Gastroesophageal sphincter (tissue), 3 donors: ENCODE measurements around the gene ARF6.

Experiments used
- POLR2AphosphoS5 ChIP-seq: sonication (generic); formaldehyde crosslinking; IDR thresholded peaks from one replicate; pipeline ENCODE4 v1.6.1; 2017; ENCODE audit warnings: antibody characterized with exemption
- TF ChIP-seq, protein P1 (sequence below), 4 experiments: fragments of 200-600 bp in 2 of 4; fragments of 450-650 bp in 2 of 4; sonication (generic) in 1 of 4; IDR thresholded peaks; one replicate each; pipeline ENCODE4 v1.5.1; 2017 to 2019; ENCODE audit warnings: antibody characterized with exemption in 4 of 4, mild to moderate bottlenecking in 2 of 4, moderate library complexity in 2 of 4

DNA sequence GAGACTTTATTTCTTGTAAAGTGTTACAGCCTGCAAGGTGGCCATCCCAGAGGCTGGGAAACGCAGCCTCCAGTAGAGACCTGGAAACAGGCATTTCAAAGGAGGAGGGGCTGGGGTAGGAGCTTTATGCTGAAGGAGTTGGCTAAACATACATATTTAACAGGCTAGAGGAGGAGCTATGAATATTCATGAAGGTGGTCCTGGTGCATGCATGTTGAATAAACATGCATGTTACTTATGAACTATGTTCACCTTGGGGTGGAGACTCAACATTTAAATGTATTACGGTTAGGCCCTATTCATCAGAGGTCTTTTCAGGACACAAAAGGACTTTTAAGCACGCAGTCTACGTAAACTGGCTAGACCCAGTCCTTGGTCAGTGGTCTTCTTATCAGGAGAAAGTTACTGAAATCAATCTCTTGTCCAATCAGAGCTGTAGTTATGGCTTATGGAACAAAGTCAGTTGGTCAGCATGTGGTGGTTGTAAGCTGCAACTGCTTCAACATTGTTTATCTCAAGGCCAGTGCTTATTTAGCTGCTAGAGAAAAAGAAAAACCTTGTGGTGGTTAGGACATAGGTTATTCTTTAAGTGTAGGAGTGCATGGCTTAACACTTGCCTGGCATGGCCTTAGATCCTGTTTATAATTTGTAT is 11.4 kb upstream of the ARF6 start:
- TF ChIP-seq, protein P1, sequence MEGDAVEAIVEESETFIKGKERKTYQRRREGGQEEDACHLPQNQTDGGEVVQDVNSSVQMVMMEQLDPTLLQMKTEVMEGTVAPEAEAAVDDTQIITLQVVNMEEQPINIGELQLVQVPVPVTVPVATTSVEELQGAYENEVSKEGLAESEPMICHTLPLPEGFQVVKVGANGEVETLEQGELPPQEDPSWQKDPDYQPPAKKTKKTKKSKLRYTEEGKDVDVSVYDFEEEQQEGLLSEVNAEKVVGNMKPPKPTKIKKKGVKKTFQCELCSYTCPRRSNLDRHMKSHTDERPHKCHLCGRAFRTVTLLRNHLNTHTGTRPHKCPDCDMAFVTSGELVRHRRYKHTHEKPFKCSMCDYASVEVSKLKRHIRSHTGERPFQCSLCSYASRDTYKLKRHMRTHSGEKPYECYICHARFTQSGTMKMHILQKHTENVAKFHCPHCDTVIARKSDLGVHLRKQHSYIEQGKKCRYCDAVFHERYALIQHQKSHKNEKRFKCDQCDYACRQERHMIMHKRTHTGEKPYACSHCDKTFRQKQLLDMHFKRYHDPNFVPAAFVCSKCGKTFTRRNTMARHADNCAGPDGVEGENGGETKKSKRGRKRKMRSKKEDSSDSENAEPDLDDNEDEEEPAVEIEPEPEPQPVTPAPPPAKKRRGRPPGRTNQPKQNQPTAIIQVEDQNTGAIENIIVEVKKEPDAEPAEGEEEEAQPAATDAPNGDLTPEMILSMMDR (IDR thresholded peaks at IDR 0.05), result no peak
- no peak for TF ChIP-seq POLR2AphosphoS5
